Lower leg skin (tissue), 4 donors: ENCODE data around the gene BLID. TPM values are rescaled to one million over a fixed set of nuclear protein-coding genes. Genes with fewer than 3 reads are reported as not detected.

Experiments used
- DNase-seq, 2 donors: peaks; one replicate each; pipeline ENCODE4 v3.0.0-alpha.2; 2019; ENCODE audit warnings: low spot score in 2 of 2
- H3K4me3 ChIP-seq: fragments of 200-600 bp; sonication (generic); 2 replicates; pipeline ENCODE4 v1.5.1; 2017; ENCODE audit warnings: mild to moderate bottlenecking, low read depth; ENCODE audit not compliant: poor library complexity, severe bottlenecking
- CTCF ChIP-seq, 3 donors: fragments of 450-650 bp; IDR thresholded peaks; one replicate each; pipeline ENCODE4 v1.5.1; 2016; ENCODE audit warnings: antibody characterized with exemption in 3 of 3, mild to moderate bottlenecking in 3 of 3, moderate library complexity in 2 of 3
- POLR2A ChIP-seq, 2 donors: fragments of 450-650 bp; IDR thresholded peaks; one replicate each; pipeline ENCODE4 v1.6.1; 2016 to 2017; ENCODE audit warnings: antibody characterized with exemption in 2 of 2, mild to moderate bottlenecking in 1 of 2, moderate library complexity in 1 of 2
- WGBS, 2 donors: methylation state at CpG; one replicate each; pipeline ENCODE4 v1.1.5; 2018; 5-methylcytosine and 5-hydroxymethylcytosine counted together
- intact Hi-C: fragments of 100-400 bp; cut with DNase I; formaldehyde crosslinking; loops from one replicate; pipeline ENCODE4 v1.15.0; 2023; ENCODE audit warnings: low total_unique reads
- microRNA counts, 2 donors: library from miRNA; unstranded; fragments of <30 nt; microRNA quantifications; one replicate each; lab custom pipeline; 2016
- microRNA-seq, 2 donors: library from miRNA; unstranded; fragments of <30 nt; microRNA quantifications; one replicate each; pipeline ENCODE4, GENCODE V29; 2016; ENCODE audit warnings: borderline replicate concordance in 2 of 2, borderline number of aligned reads in 1 of 2
- total RNA-seq, 4 donors: library from RNA; depleted of rRNA; stranded (reverse); fragments of >200 nt; gene quantifications; one replicate each; pipeline ENCODE4 v1.1.0, GENCODE V29; 2016

Gene BLID
- total RNA-seq, 4 donors from 2014 or later: 0.75 TPM; not detected in 3

DNA sequence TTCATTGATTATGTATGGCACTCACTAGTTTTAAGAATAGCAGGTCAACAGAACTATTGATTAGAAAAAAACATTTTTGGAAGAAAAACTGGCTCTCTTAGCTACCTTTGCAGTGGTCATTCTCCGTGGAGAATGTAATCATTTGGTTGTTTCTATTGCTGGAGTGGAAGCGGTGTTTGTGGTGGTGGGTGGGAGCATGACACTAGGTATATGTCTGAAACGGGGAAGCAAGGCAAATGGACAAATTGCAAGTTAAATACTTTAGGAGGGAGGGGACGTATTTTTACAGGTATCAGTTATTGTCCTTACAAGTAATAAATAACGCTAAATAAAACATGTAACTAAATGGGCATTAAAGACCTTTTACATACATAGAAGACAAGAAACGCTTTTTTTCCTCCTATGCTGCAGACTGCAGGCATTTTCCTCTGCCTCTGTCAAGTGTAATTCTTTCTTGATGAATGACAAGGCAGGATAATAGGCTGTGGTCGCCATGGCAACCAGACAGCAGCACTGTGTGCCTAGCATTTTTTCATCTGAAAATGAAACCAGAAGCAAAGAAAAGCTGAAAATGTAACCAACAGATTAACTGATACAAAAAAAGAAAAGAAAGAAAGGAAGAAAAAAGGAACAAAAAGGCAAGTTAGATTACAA, 46.2 kb downstream of the BLID start:
- WGBS, 2 donors: 43 to 47% methylated on average over 7 of the region's 7 CpGs
- H3K4me3 ChIP-seq: no peak overlapping the region
- intact Hi-C loops: no loop called here
- TF ChIP-seq POLR2A (IDR thresholded peaks at IDR 0.05) (no peak), CTCF (IDR thresholded peaks at IDR 0.05) (no peak)
- DNase-seq: no peak

- intact Hi-C loops: no loop called here
- no peak for DNase-seq
- WGBS, 2 donors: 80 to 87% methylated on average over 3 of the region's 3 CpGs
- no peak overlapping the region for H3K4me3 ChIP-seq
- no peak for TF ChIP-seq CTCF (IDR thresholded peaks at IDR 0.05)
- TF ChIP-seq POLR2A (IDR thresholded peaks at IDR 0.05): no peak
Observed at GRCh38 chr11:122068837-122069236, 47.2 kb downstream of the BLID start.

DNA sequence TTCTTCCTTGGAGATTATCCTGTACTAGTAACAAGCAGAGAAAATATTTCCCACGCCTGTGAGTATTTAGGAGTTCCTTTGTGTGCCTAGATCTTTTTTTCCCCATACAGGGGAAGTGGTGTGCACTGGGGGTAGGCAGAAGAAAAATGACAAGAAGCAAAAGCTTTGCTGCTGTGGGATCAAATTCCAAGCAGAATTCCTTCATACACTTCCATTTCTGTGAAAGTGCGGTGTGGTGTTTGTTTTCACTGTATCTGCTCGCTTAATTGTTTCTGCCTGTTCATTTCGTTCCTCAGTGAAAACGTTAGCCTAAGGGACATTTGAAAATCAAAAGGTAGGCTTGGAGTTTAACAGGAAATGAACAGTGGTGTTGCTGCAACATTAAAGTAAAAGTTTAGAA, 47.9 kb downstream of the BLID start:
- no peak for TF ChIP-seq POLR2A (IDR thresholded peaks at IDR 0.05)
- no peak for TF ChIP-seq CTCF (IDR thresholded peaks at IDR 0.05)
- DNase-seq: no peak
- WGBS, 2 donors: 44 to 53% methylated on average over 5 of the region's 5 CpGs
- intact Hi-C loops: no loop called here
- no peak overlapping the region for H3K4me3 ChIP-seq

MicroRNA genes within 50 kb of the gene (microRNA counts, 767-probe panel; counts per million panel counts)
- microRNA hsa-let-7a-5p (lab: Ali Mortazavi, UCI) (20,700 to 24,231 counts per million in 2 donors), microRNA hsa-miR-100-5p (lab: Ali Mortazavi, UCI) (13,791 to 16,438 counts per million in 2 donors), microRNA hsa-miR-125b-5p (lab: Ali Mortazavi, UCI) (15,415 to 17,448 counts per million in 2 donors)

Small RNA genes within 50 kb of the gene (microRNA-seq; reads per million reads assigned to microRNA genes)
- gene MIR100 (16,490 to 19,840 reads per million in 2 donors), gene MIR125B1 (230 to 271 reads per million in 2 donors), gene MIRLET7A2 (2,930 to 3,500 reads per million in 2 donors)
